MCF 10A (cell line): ENCODE results near the gene LRRC58. TPM values are rescaled to one million over a fixed set of nuclear protein-coding genes. Genes with fewer than 3 reads are reported as not detected.
A peak's percentile ranks its signal among the peaks of the same experiment; 100 is the strongest.

Experiments
- BruUV-seq: library from RNA; stranded (reverse); fragments of 400-500 nt; replicated peaks from 2 replicates; lab custom pipeline; 2021; lab: Mats Ljungman, UMichigan
- CTCF ChIA-PET: fragments of 300-600 bp; sonication (Branson Sonifier 250); formaldehyde crosslinking; extraction: SDS; loops from one replicate; lab custom pipeline; 2021; ENCODE audit warnings: antibody characterized with exemption, inconsistent platforms; lab: Yijun Ruan, JAX
- POLR2A ChIA-PET: fragments of 300-600, 350-650 bp; sonication (Branson Sonifier 250); formaldehyde crosslinking; extraction: SDS; loops from one replicate; lab custom pipeline; 2020; ENCODE audit warnings: antibody characterized with exemption, inconsistent platforms; lab: Yijun Ruan, JAX
- DNase-seq: peaks from one replicate; pipeline ENCODE4 v3.0.0-alpha.2; 2018; ENCODE audit not compliant: unreplicated experiment
- H3K27ac Mint-ChIP-seq: one replicate; pipeline ENCODE4 v1.8.0; 2022; ENCODE audit warnings: mild to moderate bottlenecking, low read depth, mixed read lengths; ENCODE audit not compliant: unreplicated experiment
- H3K27me3 Mint-ChIP-seq: one replicate; pipeline ENCODE4 v1.8.0; 2022; ENCODE audit warnings: mixed read lengths; ENCODE audit not compliant: insufficient read depth, unreplicated experiment
- H3K36me3 Mint-ChIP-seq: one replicate; pipeline ENCODE4 v1.8.0; 2022; ENCODE audit warnings: mild to moderate bottlenecking, moderate library complexity, mixed read lengths; ENCODE audit not compliant: insufficient read depth, unreplicated experiment
- H3K4me1 Mint-ChIP-seq: one replicate; pipeline ENCODE4 v1.8.0; 2022; ENCODE audit warnings: mixed read lengths; ENCODE audit not compliant: insufficient read depth, unreplicated experiment
- H3K4me3 Mint-ChIP-seq: one replicate; pipeline ENCODE4 v1.8.0; 2022; ENCODE audit warnings: mild to moderate bottlenecking, moderate library complexity, mixed read lengths; ENCODE audit not compliant: unreplicated experiment
- H3K9me3 Mint-ChIP-seq: one replicate; pipeline ENCODE4 v1.8.0; 2022; ENCODE audit warnings: mixed read lengths; ENCODE audit not compliant: unreplicated experiment
- CTCF ChIP-seq: fragments of 200-600 bp; IDR thresholded peaks from one replicate; pipeline ENCODE4 v1.8.0; 2022; ENCODE audit warnings: antibody characterized with exemption, mild to moderate bottlenecking; ENCODE audit not compliant: unreplicated experiment
- intact Hi-C: fragments of 100-400 bp; cut with micrococcal nuclease; formaldehyde crosslinking; loops from 2 replicates; pipeline ENCODE4 v1.14.1; 2022
- total RNA-seq: library from RNA; stranded (reverse); gene quantifications from 2 replicates; pipeline ENCODE4 v1.2.3, GENCODE V29; 2022

LRRC58 gene
- total RNA-seq, 1 experiment from 2014 or later, result 25.8 TPM

- ChIA-PET CTCF (interaction anchor here (0.5 to 6.1 kb wide), 16 partner anchors 9 to 826 kb away, joined by 3 to 63 read pairs (median 4); no protein-coding TSS in a partner anchor), POLR2A (interaction anchor here (0.6 to 4.3 kb wide), 30 partner anchors 8 to 1401 kb away, joined by 3 to 76 read pairs (median 4); partner anchors contain the start of genes GOLGB1, GSK3B, NDUFB4 and TIMMDC1)
- Mint-ChIP-seq H3K9me3 (no peaks in the 10 kb centered on the region), H3K4me3 (peak overlapping the region; percentile 77), H3K4me1 (peaks cover 34% of the 10 kb centered on the region), H3K27ac (peak overlapping the region; percentile 83), H3K36me3 (peaks cover 31% of the 10 kb centered on the region), H3K27me3 (no peaks in the 10 kb centered on the region)
- TF ChIP-seq CTCF, result no peak
- intact Hi-C loops, result loop anchor here (2.0 to 10.0 kb wide), 3 partner anchors 210 to 394 kb away; partner anchors contain the start of genes GSK3B, GTF2E1 and RABL3
- DNase-seq, result peak; percentile 13
- TSS peak; percentile 36 for BruUV-seq
These were observed 826 bp downstream of the LRRC58 start for GRCh38 chr3:120348065-120348990.

GRCh38 chr3:120344349-120344748 is 4.8 kb downstream of the LRRC58 start:
- no peak for DNase-seq
- TF ChIP-seq CTCF, result no peak
- Mint-ChIP-seq H3K4me3 (no peak overlapping the region), H3K27me3 (no peaks in the 10 kb centered on the region), H3K4me1 (peaks cover 25% of the 10 kb centered on the region), H3K27ac (peak overlapping the region; percentile 12), H3K36me3 (peaks cover 35% of the 10 kb centered on the region), H3K9me3 (peaks cover 2% of the 10 kb centered on the region)
- intact Hi-C loops, result loop anchor here (10.0 kb wide), 1 partner anchor 250 kb away; the partner anchor contains the start of gene GSK3B
- ChIA-PET POLR2A (interaction anchor here (0.6 to 1.2 kb wide), 3 partner anchors 72 to 248 kb away, joined by 3 to 5 read pairs (median 4); no protein-coding TSS in a partner anchor), CTCF (interaction anchor here (0.8 to 1.0 kb wide), 3 partner anchors 17 to 451 kb away, joined by 3 to 4 read pairs (median 3); no protein-coding TSS in a partner anchor)
- no TSS peak for BruUV-seq

- intact Hi-C loops, result loop anchor here (10.0 kb wide), 1 partner anchor 247 kb away; the partner anchor contains the start of gene GSK3B
- peaks cover 14% of the 10 kb centered on the region for H3K9me3 Mint-ChIP-seq
- H3K4me3 Mint-ChIP-seq, result no peak overlapping the region
These were observed 7.4 kb downstream of the LRRC58 start for GRCh38 chr3:120341658-120342346.

More at GRCh38 chr3:120341658-120342346, 7.4 kb downstream of the LRRC58 start:
- Mint-ChIP-seq H3K36me3 (peaks cover 44% of the 10 kb centered on the region), H3K27me3 (no peaks in the 10 kb centered on the region), H3K4me1 (peaks cover 27% of the 10 kb centered on the region), H3K27ac (no peak overlapping the region)
- no peak for DNase-seq
- no TSS peak for BruUV-seq
- ChIA-PET CTCF (interaction anchor here (0.6 to 1.9 kb wide), 4 partner anchors 69 to 479 kb away, joined by 3 to 6 read pairs (median 3); no protein-coding TSS in a partner anchor), POLR2A (interaction anchor here (1.4 to 2.6 kb wide), 2 partner anchors 8 to 41 kb away, joined by 3 to 18 read pairs; partner anchors contain the start of gene LRRC58)
- no peak for TF ChIP-seq CTCF
